Mucosa of descending colon (tissue), 3 donors: ENCODE data around the gene ARHGEF16. TPM values are rescaled to one million over a fixed set of nuclear protein-coding genes. Genes with fewer than 3 reads are reported as not detected.

Experiments
- ATAC-seq: fragments of 200-7000 bp; cut with Tn5 transposase; one replicate; pipeline ENCODE4 v1.9.1; 2020; ENCODE audit warnings: mild to moderate bottlenecking, moderate library complexity
- DNase-seq, 3 donors: peaks; one replicate each; pipeline ENCODE4 v3.0.0-alpha.2; 2020
- H3K36me3 ChIP-seq: fragments of 200-600 bp; one replicate; pipeline ENCODE4 v1.8.0; 2021; ENCODE audit warnings: low read depth, mild to moderate bottlenecking
- H3K4me1 ChIP-seq: fragments of 200-600 bp; one replicate; pipeline ENCODE4 v1.8.0; 2021; ENCODE audit warnings: low read depth, mild to moderate bottlenecking
- H3K4me3 ChIP-seq: fragments of 200-600 bp; one replicate; pipeline ENCODE4 v1.8.0; 2021; ENCODE audit warnings: mild to moderate bottlenecking
- H3K9me3 ChIP-seq: fragments of 200-600 bp; one replicate; pipeline ENCODE4 v1.8.0; 2021; ENCODE audit warnings: mild to moderate bottlenecking
- intact Hi-C, 2 donors: fragments of 100-400 bp; cut with DNase I in 1 of 2; cut with micrococcal nuclease in 1 of 2; formaldehyde crosslinking; loops; one replicate each; pipeline versions ENCODE4 v1.11.0 to v1.11.1; 2022; cut with DNase I, micrococcal nuclease
- total RNA-seq, 3 donors: library from RNA; stranded (reverse); fragmentation: NEBNext Ultra II Directional in 2 of 3; extraction: Animal tissue kit (Norgen Biotek cat#: 25700) in 2 of 3; gene quantifications; one replicate each; pipeline versions ENCODE4 v1.2.1 to v1.2.4, GENCODE V29; 2021 to 2023
- TF ChIP-seq, protein P1 (sequence below): fragments of 200-600 bp; IDR thresholded peaks from one replicate; pipeline ENCODE4 v1.8.0; 2022; ENCODE audit warnings: antibody characterized with exemption, mild to moderate bottlenecking
- donor health status: DM: no; HTN: no; CAD: no; lungs with moderate emphysema.
- donor health status: DM: no; HTN: no; CAD: no.
- donor health status: DM: no; HTN: yes; CAD: no.

The ARHGEF16 gene
- total RNA-seq, 3 donors from 2014 or later, result 51.2 to 101 (median 90.2) TPM

DNA sequence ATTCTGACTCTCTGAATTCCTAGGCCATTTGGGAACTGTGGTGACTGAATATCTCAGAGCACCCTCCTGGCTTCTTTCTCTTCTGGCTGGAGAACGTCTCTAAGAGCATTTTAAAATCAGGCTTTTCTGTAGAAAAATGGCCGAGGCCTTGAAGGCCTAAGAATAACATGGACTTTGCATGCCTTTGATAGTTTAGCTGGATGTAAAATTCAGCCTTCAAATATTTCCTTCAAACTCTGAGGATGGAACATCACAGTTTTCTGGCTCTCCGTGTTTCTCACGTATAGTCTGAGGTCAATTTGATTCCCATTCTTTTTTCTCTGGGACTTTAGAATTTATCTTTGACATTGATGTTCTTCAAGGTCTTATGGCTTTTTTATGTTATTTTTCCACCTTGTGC lies 34.0 kb downstream of the ARHGEF16 start:
- Histone ChIP-seq H3K4me3 (no peak overlapping the region), H3K36me3 (no peaks in the 10 kb centered on the region), H3K9me3 (no peaks in the 10 kb centered on the region), H3K4me1 (peaks cover 8% of the 10 kb centered on the region)
- intact Hi-C loops, result no loop called here
- DNase-seq (no peak), ATAC-seq (no peak)
- TF ChIP-seq, protein P1, sequence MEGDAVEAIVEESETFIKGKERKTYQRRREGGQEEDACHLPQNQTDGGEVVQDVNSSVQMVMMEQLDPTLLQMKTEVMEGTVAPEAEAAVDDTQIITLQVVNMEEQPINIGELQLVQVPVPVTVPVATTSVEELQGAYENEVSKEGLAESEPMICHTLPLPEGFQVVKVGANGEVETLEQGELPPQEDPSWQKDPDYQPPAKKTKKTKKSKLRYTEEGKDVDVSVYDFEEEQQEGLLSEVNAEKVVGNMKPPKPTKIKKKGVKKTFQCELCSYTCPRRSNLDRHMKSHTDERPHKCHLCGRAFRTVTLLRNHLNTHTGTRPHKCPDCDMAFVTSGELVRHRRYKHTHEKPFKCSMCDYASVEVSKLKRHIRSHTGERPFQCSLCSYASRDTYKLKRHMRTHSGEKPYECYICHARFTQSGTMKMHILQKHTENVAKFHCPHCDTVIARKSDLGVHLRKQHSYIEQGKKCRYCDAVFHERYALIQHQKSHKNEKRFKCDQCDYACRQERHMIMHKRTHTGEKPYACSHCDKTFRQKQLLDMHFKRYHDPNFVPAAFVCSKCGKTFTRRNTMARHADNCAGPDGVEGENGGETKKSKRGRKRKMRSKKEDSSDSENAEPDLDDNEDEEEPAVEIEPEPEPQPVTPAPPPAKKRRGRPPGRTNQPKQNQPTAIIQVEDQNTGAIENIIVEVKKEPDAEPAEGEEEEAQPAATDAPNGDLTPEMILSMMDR, result no peak

GRCh38 chr1:3490046-3490745 lies 35.7 kb downstream of the ARHGEF16 start:
- no peaks in the 10 kb centered on the region for H3K9me3 ChIP-seq
- peaks cover 2% of the 10 kb centered on the region for H3K4me1 ChIP-seq
- H3K4me3 ChIP-seq, result no peak overlapping the region
- no peaks in the 10 kb centered on the region for H3K36me3 ChIP-seq
- DNase-seq (no peak), ATAC-seq (no peak)
- TF ChIP-seq, protein P1, result no peak
- intact Hi-C loops, result loop anchor here in 1 of 2 donors (5.0 kb wide), 1 partner anchor 127 kb away; no protein-coding TSS in a partner anchor

DNA sequence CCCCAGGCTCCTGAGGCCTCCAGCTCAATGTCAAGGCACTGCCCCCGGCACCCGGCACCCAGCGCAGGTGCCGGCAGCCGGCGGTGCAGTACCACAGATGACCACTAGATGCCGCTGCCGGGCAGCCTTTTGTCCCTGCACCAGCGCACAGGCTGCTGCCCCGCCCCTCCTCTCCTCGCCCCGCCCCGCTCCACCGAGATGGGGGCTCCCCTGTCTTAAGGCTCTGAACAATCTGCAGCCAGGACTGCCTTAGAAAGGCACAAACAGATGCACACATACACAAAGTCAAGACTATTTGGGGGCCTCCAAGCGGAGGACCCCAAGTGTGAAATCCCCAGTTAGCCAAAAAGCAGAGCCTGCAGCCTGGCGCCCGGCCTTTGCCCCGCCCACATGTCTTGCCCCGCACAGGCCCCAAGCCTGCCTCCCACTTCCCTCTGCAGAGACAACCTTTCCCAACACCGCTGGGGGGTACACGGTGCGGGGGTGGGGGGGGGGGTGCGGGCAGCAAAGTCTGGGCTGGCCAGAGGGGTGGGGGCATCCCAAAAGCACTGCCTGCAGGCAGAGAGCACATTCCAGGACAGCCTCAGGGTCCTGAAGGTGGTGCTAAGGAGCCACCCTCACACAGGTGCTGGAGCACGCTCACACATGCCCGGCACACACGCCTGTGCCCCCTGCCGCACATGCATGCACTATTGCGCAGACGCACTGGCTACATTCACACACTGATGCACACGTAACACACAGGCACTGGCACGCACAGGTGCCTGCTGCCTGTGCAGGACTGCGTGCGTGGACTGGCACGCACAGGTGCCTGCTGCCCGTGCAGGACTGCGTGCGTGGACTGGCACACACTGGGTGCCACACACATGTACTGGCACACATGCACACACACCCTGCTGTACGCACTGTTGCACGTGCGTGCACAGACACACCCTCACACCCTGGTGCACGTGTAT lies 37.1 kb downstream of the ARHGEF16 start:
- Histone ChIP-seq H3K36me3 (no peaks in the 10 kb centered on the region), H3K4me3 (no peak overlapping the region), H3K4me1 (peaks cover 2% of the 10 kb centered on the region), H3K9me3 (no peaks in the 10 kb centered on the region)
- peak; percentile 94 for ATAC-seq
- TF ChIP-seq, protein P1, result peak; percentile 100
- intact Hi-C loops, result loop anchor here in 1 of 2 donors (5.0 kb wide), 1 partner anchor 126 kb away; no protein-coding TSS in a partner anchor
- peak; percentile 78 to 88 (median 85) for DNase-seq

DNA sequence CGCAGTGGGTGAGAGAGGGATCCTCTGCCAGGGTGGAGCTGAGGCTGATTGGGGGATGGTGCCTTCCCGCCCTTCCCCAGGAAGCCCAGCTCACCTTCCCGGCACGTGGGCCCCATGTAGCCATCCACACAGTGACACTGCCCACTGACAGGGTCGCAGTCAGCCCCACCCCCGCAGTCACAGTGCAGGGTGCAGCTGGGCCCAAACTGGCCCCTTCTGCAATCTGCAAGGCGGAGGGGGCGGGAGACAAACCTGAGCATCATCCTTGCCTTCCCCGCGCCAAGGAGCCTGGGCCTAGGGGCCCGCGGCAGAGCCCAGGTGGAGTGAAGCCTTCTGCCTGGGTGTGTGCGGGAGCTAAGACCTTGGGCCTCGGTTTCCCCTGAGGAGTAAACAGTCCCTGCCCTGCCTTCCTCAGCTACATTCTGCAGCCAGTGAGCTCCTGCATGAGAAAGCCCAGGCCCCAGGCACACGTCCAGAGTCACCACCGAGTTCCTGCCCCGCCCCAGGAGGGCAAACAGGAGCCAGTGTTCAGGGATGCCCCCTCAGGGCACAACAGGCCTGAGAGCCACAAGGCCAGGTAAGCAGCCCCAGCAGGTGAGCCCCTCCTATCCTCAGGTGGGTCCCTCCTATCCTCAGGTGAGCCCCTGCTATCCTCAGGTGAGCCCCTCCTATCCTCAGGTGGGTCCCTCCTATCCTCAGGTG lies 38.2 kb downstream of the ARHGEF16 start:
- peaks cover 2% of the 10 kb centered on the region for H3K4me1 ChIP-seq
- no peak overlapping the region for H3K4me3 ChIP-seq
- intact Hi-C loops, result loop anchor here in 1 of 2 donors (5.0 kb wide), 1 partner anchor 125 kb away; no protein-coding TSS in a partner anchor
- H3K9me3 ChIP-seq, result no peaks in the 10 kb centered on the region
- ATAC-seq (no peak), DNase-seq (no peak)
- TF ChIP-seq, protein P1, result no peak
- no peaks in the 10 kb centered on the region for H3K36me3 ChIP-seq
